ENCODE measurements around the gene DGAT2L6.

DGAT2L6 gene

DNA sequence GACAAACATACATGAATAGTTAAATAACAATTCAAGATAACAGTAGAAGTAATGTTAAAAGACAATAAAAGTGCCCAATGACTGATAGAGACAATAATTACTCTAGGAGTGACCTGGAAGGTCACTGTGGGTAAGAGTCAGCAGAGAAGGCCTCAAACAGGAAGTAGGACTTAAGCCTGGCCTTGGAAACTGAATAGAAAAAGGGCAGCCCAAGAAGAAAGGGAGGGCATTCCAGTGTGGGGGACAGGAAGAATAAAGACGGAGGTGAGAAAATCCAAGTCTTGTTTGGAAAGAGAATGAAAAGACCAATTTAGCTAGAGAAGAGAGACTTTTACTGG lies 76.7 kb downstream of the DGAT2L6 start:
- H3K4me1 ChIP-seq (ENCODE audit: low read length): no peaks in the 10 kb centered on the region
- DNase-seq: no peak
- H3K27ac ChIP-seq (ENCODE audit: low read length): no peak overlapping the region
- H2AFZ ChIP-seq (ENCODE audit: low read length): no peak overlapping the region
- no peak for TF ChIP-seq EZH2phosphoT487 (IDR thresholded peaks at IDR 0.05; ENCODE audit: low read length)
- TF ChIP-seq, protein P1, sequence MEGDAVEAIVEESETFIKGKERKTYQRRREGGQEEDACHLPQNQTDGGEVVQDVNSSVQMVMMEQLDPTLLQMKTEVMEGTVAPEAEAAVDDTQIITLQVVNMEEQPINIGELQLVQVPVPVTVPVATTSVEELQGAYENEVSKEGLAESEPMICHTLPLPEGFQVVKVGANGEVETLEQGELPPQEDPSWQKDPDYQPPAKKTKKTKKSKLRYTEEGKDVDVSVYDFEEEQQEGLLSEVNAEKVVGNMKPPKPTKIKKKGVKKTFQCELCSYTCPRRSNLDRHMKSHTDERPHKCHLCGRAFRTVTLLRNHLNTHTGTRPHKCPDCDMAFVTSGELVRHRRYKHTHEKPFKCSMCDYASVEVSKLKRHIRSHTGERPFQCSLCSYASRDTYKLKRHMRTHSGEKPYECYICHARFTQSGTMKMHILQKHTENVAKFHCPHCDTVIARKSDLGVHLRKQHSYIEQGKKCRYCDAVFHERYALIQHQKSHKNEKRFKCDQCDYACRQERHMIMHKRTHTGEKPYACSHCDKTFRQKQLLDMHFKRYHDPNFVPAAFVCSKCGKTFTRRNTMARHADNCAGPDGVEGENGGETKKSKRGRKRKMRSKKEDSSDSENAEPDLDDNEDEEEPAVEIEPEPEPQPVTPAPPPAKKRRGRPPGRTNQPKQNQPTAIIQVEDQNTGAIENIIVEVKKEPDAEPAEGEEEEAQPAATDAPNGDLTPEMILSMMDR (IDR thresholded peaks at IDR 0.05; ENCODE audit: low read length): no peak
- no peak for TF ChIP-seq EZH2 (optimal IDR thresholded peaks at IDR 0.05; ENCODE audit: low read depth, low read length)
- no peaks in the 10 kb centered on the region for H3K9me2 ChIP-seq (replicated peaks; ENCODE audit: insufficient read depth, low read length)
- no peak overlapping the region for H3K4me2 ChIP-seq (ENCODE audit: low read depth, low read length)
- H3K4me3 ChIP-seq (ENCODE audit: low read length): no peak overlapping the region
- H4K20me1 ChIP-seq (ENCODE audit: insufficient read depth, low read length): no peaks in the 10 kb centered on the region
- no peaks in the 10 kb centered on the region for H3K9me3 ChIP-seq (replicated peaks; ENCODE audit: insufficient read depth, low read length)
- no peaks in the 10 kb centered on the region for H3F3A ChIP-seq (ENCODE audit: insufficient read depth, low read length)
- no peaks in the 10 kb centered on the region for H3K79me2 ChIP-seq (ENCODE audit: low read length)
- no peak overlapping the region for H3K9ac ChIP-seq (ENCODE audit: low read length)
- H3K27me3 ChIP-seq (replicated peaks; ENCODE audit: insufficient read depth, low read length): no peaks in the 10 kb centered on the region
- no peaks in the 10 kb centered on the region for H3K36me3 ChIP-seq (replicated peaks; ENCODE audit: insufficient read depth, low read length)

DNA sequence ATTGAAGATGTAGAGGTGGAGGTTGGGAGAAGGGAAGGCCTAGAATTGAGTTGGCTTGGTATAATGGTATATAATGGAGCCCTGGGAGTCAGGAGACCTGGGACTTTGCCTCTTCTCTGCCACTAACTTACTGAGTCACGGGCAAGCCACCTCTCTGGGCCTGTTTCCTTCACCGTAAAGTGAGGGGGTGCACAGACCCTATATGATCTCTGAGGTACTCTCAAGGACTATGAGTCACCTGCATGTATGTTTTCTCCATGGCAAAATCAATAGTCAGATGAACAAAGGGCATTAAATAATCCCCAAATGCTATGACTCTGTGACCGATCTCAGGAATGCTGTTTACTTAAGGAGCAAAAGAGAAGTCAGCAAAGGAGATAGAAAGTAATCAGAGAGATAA lies 77.6 kb downstream of the DGAT2L6 start:
- H3F3A ChIP-seq (ENCODE audit: insufficient read depth, low read length): no peaks in the 10 kb centered on the region
- no peaks in the 10 kb centered on the region for H4K20me1 ChIP-seq (ENCODE audit: insufficient read depth, low read length)
- no peaks in the 10 kb centered on the region for H3K9me2 ChIP-seq (replicated peaks; ENCODE audit: insufficient read depth, low read length)
- no peak overlapping the region for H3K4me2 ChIP-seq (ENCODE audit: low read depth, low read length)
- DNase-seq: no peak
- no peak overlapping the region for H3K27ac ChIP-seq (ENCODE audit: low read length)
- H2AFZ ChIP-seq (ENCODE audit: low read length): no peak overlapping the region
- H3K9ac ChIP-seq (ENCODE audit: low read length): no peak overlapping the region
- H3K27me3 ChIP-seq (replicated peaks; ENCODE audit: insufficient read depth, low read length): no peaks in the 10 kb centered on the region
- H3K4me3 ChIP-seq (ENCODE audit: low read length): no peak overlapping the region
- no peaks in the 10 kb centered on the region for H3K36me3 ChIP-seq (replicated peaks; ENCODE audit: insufficient read depth, low read length)
- H3K79me2 ChIP-seq (ENCODE audit: low read length): no peaks in the 10 kb centered on the region
- TF ChIP-seq EZH2 (optimal IDR thresholded peaks at IDR 0.05; ENCODE audit: low read depth, low read length) (no peak), EZH2phosphoT487 (IDR thresholded peaks at IDR 0.05; ENCODE audit: low read length) (no peak)
- TF ChIP-seq, protein P1 (IDR thresholded peaks at IDR 0.05; ENCODE audit: low read length): no peak
- H3K9me3 ChIP-seq (replicated peaks; ENCODE audit: insufficient read depth, low read length): no peaks in the 10 kb centered on the region
- no peaks in the 10 kb centered on the region for H3K4me1 ChIP-seq (ENCODE audit: low read length)
